Loucy (cell line): ENCODE data around the gene SETD2.

Experiments used
- CTCF ChIP-seq: fragments of 200-600 bp; sonication (generic); conservative IDR thresholded peaks from 2 replicates; pipeline ENCODE4 v1.5.1; 2014; ENCODE audit warnings: mild to moderate bottlenecking, antibody characterized with exemption, low read length
- EZH2phosphoT487 ChIP-seq: fragments of 200-600 bp; IDR thresholded peaks from 2 replicates; pipeline ENCODE4 v1.6.1; 2018; ENCODE audit warnings: antibody characterized with exemption, mild to moderate bottlenecking, moderate library complexity, borderline replicate concordance

- TF ChIP-seq CTCF (no peak), EZH2phosphoT487 (no peak)
Observed at GRCh38 chr3:47070770-47071169, 93.1 kb downstream of the SETD2 start.
